Activated T-cell treated with anti-CD3 and anti-CD28 coated beads, Interleukin-2, amount 50 U/mL, for 4 hours (primary cell): ENCODE measurements around the gene SSX4B. TPM values are rescaled to one million over a fixed set of nuclear protein-coding genes. Genes with fewer than 3 reads are reported as not detected.
"Not testable (repeated sequence)": the region's sequence is repeated elsewhere in the genome, so short reads cannot be mapped to it uniquely, and the experiment has no call there.

Experiments
- ATAC-seq, 2 donors: fragments of 200-7000 bp; cut with Tn5 transposase; one replicate each; pipeline ENCODE4 v1.10.0; 2021
- DNase-seq: peaks from one replicate; pipeline ENCODE4 v3.0.0-alpha.2; 2020
- H3K27me3 Mint-ChIP-seq: one replicate; pipeline ENCODE4 v1.8.0; 2021; ENCODE audit warnings: low read depth, mixed read lengths
- H3K36me3 Mint-ChIP-seq: one replicate; pipeline ENCODE4 v1.8.0; 2022; ENCODE audit warnings: mixed read lengths; ENCODE audit not compliant: insufficient read depth
- H3K4me1 Mint-ChIP-seq: one replicate; pipeline ENCODE4 v1.8.0; 2021; ENCODE audit warnings: low read depth, mixed read lengths
- H3K4me3 Mint-ChIP-seq: one replicate; pipeline ENCODE4 v1.8.0; 2021; ENCODE audit warnings: mild to moderate bottlenecking, moderate library complexity, mixed read lengths
- H3K9me3 Mint-ChIP-seq: one replicate; pipeline ENCODE4 v1.8.0; 2021; ENCODE audit warnings: mixed read lengths
- total RNA-seq, 3 donors: library from RNA; stranded (reverse); gene quantifications; one replicate each; pipeline ENCODE4 v1.2.1, GENCODE V29; 2021

SSX4B gene
- total RNA-seq, 3 donors from 2014 or later, result not detected

GRCh38 chrX:48383239-48383638, 28.5 kb downstream of the SSX4B start, which contains the start of gene SSX4:
Gene SSX4 (plus strand): TSS chrX:48383539. CDS start chrX:48384054, 515 bp downstream.
- not testable (repeated sequence) for H3K4me3 Mint-ChIP-seq, H3K4me1 Mint-ChIP-seq, H3K27me3 Mint-ChIP-seq, H3K9me3 Mint-ChIP-seq, H3K36me3 Mint-ChIP-seq, DNase-seq, ATAC-seq

- H3K36me3 Mint-ChIP-seq, DNase-seq, ATAC-seq, H3K27me3 Mint-ChIP-seq, H3K4me1 Mint-ChIP-seq, H3K9me3 Mint-ChIP-seq, H3K4me3 Mint-ChIP-seq: not testable (repeated sequence)
Observed at GRCh38 chrX:48370408-48370807, 41.4 kb downstream of the SSX4B start.

- H3K4me3 Mint-ChIP-seq, H3K27me3 Mint-ChIP-seq, DNase-seq, H3K4me1 Mint-ChIP-seq, H3K36me3 Mint-ChIP-seq, H3K9me3 Mint-ChIP-seq: not testable (repeated sequence)
- ATAC-seq, result peak; percentile 83 to 88
Observed at GRCh38 chrX:48367717-48368408, 43.9 kb downstream of the SSX4B start.

- ATAC-seq, H3K4me1 Mint-ChIP-seq, H3K9me3 Mint-ChIP-seq, H3K36me3 Mint-ChIP-seq, DNase-seq, H3K4me3 Mint-ChIP-seq, H3K27me3 Mint-ChIP-seq: not testable (repeated sequence)
Observed at GRCh38 chrX:48359281-48359680, 52.5 kb downstream of the SSX4B start.

GRCh38 chrX:48357681-48358080, 54.1 kb downstream of the SSX4B start:
- H3K36me3 Mint-ChIP-seq, result no peaks in the 10 kb centered on the region
- no peaks in the 10 kb centered on the region for H3K4me1 Mint-ChIP-seq
- H3K4me3 Mint-ChIP-seq, result no peak overlapping the region
- ATAC-seq (no peak), DNase-seq (no peak)
- H3K27me3 Mint-ChIP-seq, result no peaks in the 10 kb centered on the region
- H3K9me3 Mint-ChIP-seq, result no peaks in the 10 kb centered on the region

GRCh38 chrX:48356315-48357094, 55.3 kb downstream of the SSX4B start, which contains the start of gene SSX3:
Gene SSX3 (minus strand): TSS chrX:48356703. CDS start chrX:48355249, 1,454 bp downstream.
- not testable (repeated sequence) for H3K27me3 Mint-ChIP-seq, H3K4me3 Mint-ChIP-seq, H3K9me3 Mint-ChIP-seq, DNase-seq, H3K4me1 Mint-ChIP-seq, ATAC-seq, H3K36me3 Mint-ChIP-seq

Other genes with a start within 250 kb of the SSX4B start
- gene SSX5, start 215.2 kb downstream of the SSX4B start, total RNA-seq, result not detected
- under 1 TPM in 2 of 3 donors, not detected in 1; 0.16 to 0.23 TPM for gene SSX1, start 156.6 kb downstream of the SSX4B start, total RNA-seq
- gene SSX3, start 55.3 kb downstream of the SSX4B start, total RNA-seq, result not detected
- not detected for gene SSX4, start 28.4 kb downstream of the SSX4B start, total RNA-seq
- gene SLC38A5, start 58.3 kb upstream of the SSX4B start, total RNA-seq, result 100 to 1,000 TPM; 247 to 282 (median 271) TPM
- gene FTSJ1, start 64.2 kb upstream of the SSX4B start, total RNA-seq, result 100 to 1,000 TPM; 130 to 147 (median 134) TPM
- 1 to 10 TPM; 7.5 to 10.0 (median 9.4) TPM for gene PORCN, start 97.0 kb upstream of the SSX4B start, total RNA-seq
- gene EBP, start 109.8 kb upstream of the SSX4B start, total RNA-seq, result 100 to 1,000 TPM in 2 of 3 donors, 10 to 100 TPM in 1; 87.0 to 113 (median 106) TPM
- 10 to 100 TPM; 15.1 to 17.4 (median 16.5) TPM for gene TBC1D25, start 127.8 kb upstream of the SSX4B start, total RNA-seq
- 100 to 1,000 TPM; 459 to 489 (median 484) TPM for gene RBM3, start 162.5 kb upstream of the SSX4B start, total RNA-seq
- gene WDR13, start 185.5 kb upstream of the SSX4B start, total RNA-seq, result 10 to 100 TPM; 36.4 to 49.5 (median 36.9) TPM